Right lobe of liver (tissue), 6 donors: Measurements from ENCODE around the gene STPG3. TPM values are rescaled to one million over a fixed set of nuclear protein-coding genes. Genes with fewer than 3 reads are reported as not detected.
A peak's percentile ranks its signal among the peaks of the same experiment; 100 is the strongest.

Experiments used
- ATAC-seq, 4 donors: fragments of 200-7000 bp; cut with Tn5 transposase; one replicate each; pipeline ENCODE4 v1.9.1; 2020; ENCODE audit warnings: mild to moderate bottlenecking in 4 of 4, moderate library complexity in 4 of 4
- DNase-seq, 3 donors: peaks; one replicate each; pipeline ENCODE4 v3.0.0-alpha.2; 2020
- H3K27ac ChIP-seq, 3 donors: fragments of 200-600 bp; one replicate each; pipeline ENCODE4 v1.8.0; 2022
- H3K27me3 ChIP-seq, 2 donors: fragments of 200-600 bp; one replicate each; pipeline ENCODE4 v1.8.0; 2022
- H3K36me3 ChIP-seq, 4 donors: fragments of 200-600 bp; sonication (generic) in 1 of 4; one replicate each; pipeline versions ENCODE4 v1.5.1 to v1.8.0; 2017 to 2022; ENCODE audit warnings: control low read depth in 1 of 4
- H3K4me1 ChIP-seq, 4 donors: fragments of 200-600 bp; sonication (generic) in 1 of 4; one replicate each; pipeline versions ENCODE4 v1.5.1 to v1.8.0; 2017 to 2022; ENCODE audit warnings: control low read depth in 1 of 4
- H3K4me3 ChIP-seq, 3 donors: fragments of 200-600 bp; one replicate each; pipeline ENCODE4 v1.8.0; 2022
- H3K9me3 ChIP-seq, 4 donors: fragments of 200-600 bp; sonication (generic) in 1 of 4; one replicate each; pipeline versions ENCODE4 v1.5.1 to v1.8.0; 2017 to 2022; ENCODE audit warnings: control low read depth in 1 of 4
- CTCF ChIP-seq, 4 donors: fragments of 200-600 bp in 3 of 4; fragments of 450-650 bp in 1 of 4; IDR thresholded peaks; one replicate each; pipeline versions ENCODE4 v1.5.1 to v1.8.0; 2016 to 2022; ENCODE audit warnings: antibody characterized with exemption in 4 of 4, mild to moderate bottlenecking in 2 of 4
- POLR2A ChIP-seq: fragments of 450-650 bp; IDR thresholded peaks from one replicate; pipeline ENCODE4 v1.6.1; 2017; ENCODE audit warnings: antibody characterized with exemption, mild to moderate bottlenecking
- WGBS: methylation state at CpG from one replicate; pipeline ENCODE4 v1.1.6; 2018; ENCODE audit warnings: low coverage, low lambda C conversion rate; ENCODE audit not compliant: insufficient coverage; ENCODE audit errors: missing lambda C conversion rate; 5-methylcytosine and 5-hydroxymethylcytosine counted together
- intact Hi-C, 2 donors: fragments of 100-400 bp; cut with DNase I; formaldehyde crosslinking; loops; one replicate each; pipeline versions ENCODE4 v1.11.2 to v1.14.1; 2022
- long read RNA-seq: library from polyadenylated mRNA; unstranded; transcript quantifications from one replicate; pipeline ENCODE4 v2.0.0, GENCODE V29; 2019
- total RNA-seq, 6 experiments: library from RNA; depleted of rRNA in 2 of 6; stranded (reverse); fragments of >200 nt in 2 of 6; fragmentation: NEBNext Ultra II Directional in 3 of 6; extraction: Animal tissue kit (Norgen Biotek cat#: 25700) in 3 of 6; gene quantifications; one replicate each; pipeline versions ENCODE4 v1.1.0 to v1.2.4, GENCODE V29; 2016 to 2023
- donor health status: DM: no; HTN: yes; CAD: no.
- donor health status: DM: no; HTN: no; CAD: no.
- donor health status: DM: no; HTN: no; CAD: no.
- donor health status: DM: no; HTN: yes; CAD: no.
- donor health status: DM: no; HTN: yes; CAD: no.

The STPG3 gene
- total RNA-seq, result not detected
- long read RNA-seq, result 0 reads

DNA sequence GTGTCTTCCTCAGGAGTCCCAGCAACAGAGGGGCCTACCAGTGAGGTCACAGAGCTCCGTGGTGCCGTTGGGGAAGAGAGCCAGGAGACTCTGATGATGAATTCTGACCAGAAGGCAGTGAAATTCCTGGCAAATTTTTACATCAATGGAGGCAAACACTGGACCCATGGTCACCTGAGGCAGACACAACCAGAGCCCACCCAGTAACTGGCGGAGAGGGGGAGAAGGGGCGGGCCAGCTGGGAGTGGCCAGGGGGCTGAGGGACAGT lies at the start of gene STPG3:
TSS of gene STPG3 (plus strand) at position 93 of the 268 bp plus-strand sequence. CDS start at position 94, 1 bp downstream.
- ATAC-seq, result no peak
- Histone ChIP-seq H3K36me3 (no peaks in the 10 kb centered on the region), H3K9me3 (no peaks in the 10 kb centered on the region), H3K27me3 (no peaks in the 10 kb centered on the region), H3K4me1 (peaks cover 0 to 7% (median 2%) of the 10 kb centered on the region in 4 donors), H3K4me3 (no peak within 1 kb of the TSS), H3K27ac (no peak within 1 kb of the TSS)
- no peak for DNase-seq
- TF ChIP-seq POLR2A (no peak), CTCF (IDR thresholded peaks at IDR 0.05) (no peak)
- 82% methylated on average over 3 of the region's 4 CpGs for WGBS
- intact Hi-C loops, result no loop called here

- H3K36me3 ChIP-seq, result no peaks in the 10 kb centered on the region
- peaks cover 0 to 59% (median 22%) of the 10 kb centered on the region in 4 donors for H3K4me1 ChIP-seq
- H3K4me3 ChIP-seq, result no peak overlapping the region
- peak overlapping the region in 1 of 3 donors; percentile 84 for H3K27ac ChIP-seq
- no peaks in the 10 kb centered on the region for H3K27me3 ChIP-seq
- no peak for DNase-seq
- no peak for ATAC-seq
- intact Hi-C loops, result no loop called here
- 7% methylated on average over 5 of the region's 8 CpGs for WGBS
- TF ChIP-seq CTCF (IDR thresholded peaks at IDR 0.05), result no peak
- no peak for TF ChIP-seq POLR2A
- no peaks in the 10 kb centered on the region for H3K9me3 ChIP-seq
Observed at GRCh38 chr9:137202966-137203365, 48.1 kb upstream of the STPG3 start.

DNA sequence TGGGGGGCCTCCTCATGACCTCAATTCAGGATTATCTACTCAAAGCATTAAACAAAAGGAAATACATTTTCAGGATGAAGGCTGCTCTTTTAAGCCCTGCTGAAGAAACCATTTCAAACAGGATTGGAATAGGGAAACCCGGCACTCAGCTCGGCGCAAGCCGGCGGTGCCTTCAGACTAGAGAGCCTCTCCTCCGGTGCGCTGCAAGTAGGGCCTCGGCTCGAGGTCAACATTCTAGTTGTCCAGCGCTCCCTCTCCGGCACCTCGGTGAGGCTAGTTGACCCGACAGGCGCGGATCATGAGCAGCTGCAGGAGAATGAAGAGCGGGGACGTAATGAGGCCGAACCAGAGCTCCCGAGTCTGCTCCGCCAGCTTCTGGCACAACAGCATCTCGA lies 46.4 kb upstream of the STPG3 start:
- intact Hi-C loops, result no loop called here
- no peak for DNase-seq
- no peak for ATAC-seq
- TF ChIP-seq CTCF (IDR thresholded peaks at IDR 0.05) (no peak), POLR2A (no peak)
- Histone ChIP-seq H3K9me3 (no peaks in the 10 kb centered on the region), H3K4me3 (peak overlapping the region; percentile 97 to 100 (median 99)), H3K27me3 (no peaks in the 10 kb centered on the region), H3K4me1 (peaks cover 0 to 49% (median 22%) of the 10 kb centered on the region in 4 donors), H3K27ac (peak overlapping the region in 2 of 3 donors; percentile 54 to 80), H3K36me3 (no peaks in the 10 kb centered on the region)
- 14% methylated on average over 19 of the region's 21 CpGs for WGBS

GRCh38 chr9:137205126-137206069 lies 45.7 kb upstream of the STPG3 start, which contains the start of the genes NDOR1 and TMEM203:
NDOR1 (plus strand) TSS chr9:137205700; CDS start chr9:137205778, 78 bp downstream.
TMEM203 (minus strand) TSS chr9:137205648; CDS start chr9:137205414, 234 bp downstream.
- Histone ChIP-seq H3K36me3 (no peaks in the 10 kb centered on the region), H3K27me3 (no peaks in the 10 kb centered on the region), H3K27ac (peak within 1 kb of the TSS; percentile 54 to 80 (median 66)), H3K4me1 (peaks cover 0 to 49% (median 22%) of the 10 kb centered on the region in 4 donors), H3K4me3 (peak within 1 kb of the TSS; percentile 97 to 100 (median 99)), H3K9me3 (no peaks in the 10 kb centered on the region)
- DNase-seq, result peak; percentile 95 to 96 (median 96)
- TF ChIP-seq POLR2A (peak; percentile 79), CTCF (IDR thresholded peaks at IDR 0.05) (no peak)
- intact Hi-C loops, result no loop called here
- 0% methylated on average over 12 of the region's 98 CpGs for WGBS
- ATAC-seq, result peak; percentile 39 to 57 (median 45)
